ENCODE measurements around the gene POLR1E.

DNA sequence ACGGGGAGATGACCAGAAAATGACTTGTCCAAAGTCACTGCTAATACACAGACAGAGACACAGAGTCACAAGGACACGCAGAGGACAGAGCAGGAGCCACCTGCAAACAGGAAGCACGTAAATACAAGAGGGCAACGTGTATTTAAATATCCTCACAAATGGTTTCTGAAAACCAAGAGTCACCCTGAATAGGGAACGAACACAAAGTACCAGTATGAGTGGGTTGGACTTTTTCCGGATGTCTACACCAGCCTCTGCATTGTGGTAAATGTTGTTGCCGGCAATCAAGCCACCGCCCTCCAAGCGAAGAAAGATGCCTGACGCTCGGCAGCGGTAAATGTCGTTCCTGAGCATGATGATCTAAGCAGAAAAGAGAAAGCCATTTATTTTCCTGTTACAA, 46.0 kb downstream of the POLR1E start:
- TF ChIP-seq, protein P1, sequence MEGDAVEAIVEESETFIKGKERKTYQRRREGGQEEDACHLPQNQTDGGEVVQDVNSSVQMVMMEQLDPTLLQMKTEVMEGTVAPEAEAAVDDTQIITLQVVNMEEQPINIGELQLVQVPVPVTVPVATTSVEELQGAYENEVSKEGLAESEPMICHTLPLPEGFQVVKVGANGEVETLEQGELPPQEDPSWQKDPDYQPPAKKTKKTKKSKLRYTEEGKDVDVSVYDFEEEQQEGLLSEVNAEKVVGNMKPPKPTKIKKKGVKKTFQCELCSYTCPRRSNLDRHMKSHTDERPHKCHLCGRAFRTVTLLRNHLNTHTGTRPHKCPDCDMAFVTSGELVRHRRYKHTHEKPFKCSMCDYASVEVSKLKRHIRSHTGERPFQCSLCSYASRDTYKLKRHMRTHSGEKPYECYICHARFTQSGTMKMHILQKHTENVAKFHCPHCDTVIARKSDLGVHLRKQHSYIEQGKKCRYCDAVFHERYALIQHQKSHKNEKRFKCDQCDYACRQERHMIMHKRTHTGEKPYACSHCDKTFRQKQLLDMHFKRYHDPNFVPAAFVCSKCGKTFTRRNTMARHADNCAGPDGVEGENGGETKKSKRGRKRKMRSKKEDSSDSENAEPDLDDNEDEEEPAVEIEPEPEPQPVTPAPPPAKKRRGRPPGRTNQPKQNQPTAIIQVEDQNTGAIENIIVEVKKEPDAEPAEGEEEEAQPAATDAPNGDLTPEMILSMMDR (IDR thresholded peaks at IDR 0.05), result no peak
- no peak for TF ChIP-seq POLR2A (IDR thresholded peaks at IDR 0.05)
